Activated naive CD4-positive, alpha-beta T cell treated with anti-CD3 and anti-CD28 coated beads for 36 hours (primary cell): ENCODE measurements around the gene CGB7. TPM values are rescaled to one million over a fixed set of nuclear protein-coding genes. Genes with fewer than 3 reads are reported as not detected.

Source experiments
- microRNA-seq: library from miRNA; unstranded; fragments of <30 nt; microRNA quantifications from one replicate; pipeline ENCODE4 v1.2.0, GENCODE V29; 2022; ENCODE audit warnings: borderline microRNAs expressed, borderline replicate concordance
- total RNA-seq, 2 experiments: library from RNA; stranded (reverse); gene quantifications; one replicate each; pipeline ENCODE4 v1.2.3, GENCODE V29; 2021

Gene CGB7
- total RNA-seq, 2 experiments from 2014 or later: not detected

Small RNA genes lying within 50 kb of the gene (microRNA-seq; reads per million reads assigned to microRNA genes)
- not detected for gene MIR6798

Other genes with a start within 250 kb of the CGB7 start
- 10 to 100 TPM; 66.4 to 66.8 TPM for gene BCAT2, start 246.7 kb downstream of the CGB7 start, total RNA-seq
- under 1 TPM in 1 of 2 experiments, not detected in 1; 0.50 TPM for gene HSD17B14, start 221.3 kb downstream of the CGB7 start, total RNA-seq
- gene PLEKHA4, start 189.1 kb downstream of the CGB7 start, total RNA-seq: 1 to 10 TPM; 8.3 to 8.8 TPM
- 10 to 100 TPM; 96.5 to 97.4 TPM for gene PPP1R15A, start 185.3 kb downstream of the CGB7 start, total RNA-seq
- under 1 TPM; 0.54 to 0.81 TPM for gene TULP2, start 159.0 kb downstream of the CGB7 start, total RNA-seq
- 100 to 1,000 TPM; 172 to 182 TPM for gene NUCB1, start 157.4 kb downstream of the CGB7 start, total RNA-seq
- 1 to 10 TPM; 4.2 to 4.5 TPM for gene DHDH, start 124.0 kb downstream of the CGB7 start, total RNA-seq
- 100 to 1,000 TPM; 267 to 302 TPM for gene BAX, start 102.9 kb downstream of the CGB7 start, total RNA-seq
- gene FTL, start 92.4 kb downstream of the CGB7 start, total RNA-seq: 1,000 to 10,000 TPM; 1,093 to 1,120 TPM
- 10 to 100 TPM; 29.6 to 31.2 TPM for gene GYS1, start 64.4 kb downstream of the CGB7 start, total RNA-seq
- 100 to 1,000 TPM; 119 to 126 TPM for gene RUVBL2, start 63.9 kb downstream of the CGB7 start, total RNA-seq
- not detected for gene LHB, start 40.7 kb downstream of the CGB7 start, total RNA-seq
- gene CGB3, start 33.4 kb downstream of the CGB7 start, total RNA-seq: not detected
- gene CGB2, start 25.9 kb downstream of the CGB7 start, total RNA-seq: not detected
- gene CGB1, start 20.9 kb downstream of the CGB7 start, total RNA-seq: not detected
- gene CGB5, start 13.9 kb downstream of the CGB7 start, total RNA-seq: not detected
- not detected for gene CGB8, start 8.6 kb downstream of the CGB7 start, total RNA-seq
- not detected for gene NTF4, start 7.1 kb upstream of the CGB7 start, total RNA-seq
- not detected for gene KCNA7, start 14.9 kb upstream of the CGB7 start, total RNA-seq
- gene SNRNP70, start 27.7 kb upstream of the CGB7 start, total RNA-seq: 100 to 1,000 TPM; 163 to 166 TPM
- gene LIN7B, start 56.6 kb upstream of the CGB7 start, total RNA-seq: 1 to 10 TPM; 3.4 to 3.8 TPM
- 1 to 10 TPM; 1.5 to 1.9 TPM for gene C19orf73, start 61.4 kb upstream of the CGB7 start, total RNA-seq
- gene PPFIA3, start 61.8 kb upstream of the CGB7 start, total RNA-seq: 1 to 10 TPM; 4.6 to 4.9 TPM
- gene HRC, start 97.6 kb upstream of the CGB7 start, total RNA-seq: not detected
- under 1 TPM; 0.22 to 0.62 TPM for gene TRPM4, start 100.0 kb upstream of the CGB7 start, total RNA-seq